Naive thymus-derived CD4-positive, alpha-beta T cell (primary cell): ENCODE data around the gene CRABP2. TPM values are rescaled to one million over a fixed set of nuclear protein-coding genes. Genes with fewer than 3 reads are reported as not detected.
A peak's percentile ranks its signal among the peaks of the same experiment; 100 is the strongest.

Source experiments
- ATAC-seq: fragments of 150-1000 bp; cut with Tn5 transposase; 2 replicates; pipeline ENCODE4 v1.10.0; 2021; ENCODE audit warnings: mild to moderate bottlenecking, moderate library complexity
- CTCF ChIA-PET: fragments of 350-600 bp; sonication (Branson Sonifier 250); formaldehyde crosslinking; loops from one replicate; lab custom pipeline; 2021; ENCODE audit warnings: antibody characterized with exemption; lab: Charles Lee
- POLR2A ChIA-PET: fragments of 350-600 bp; sonication (Branson Sonifier 250); formaldehyde crosslinking; loops from one replicate; lab custom pipeline; 2021; ENCODE audit warnings: antibody characterized with exemption, inconsistent platforms; lab: Charles Lee
- DNase-seq, 9 donors: peaks; one replicate each; pipeline versions ENCODE4 v3.0.0 to v3.0.0-alpha.2; 2020 to 2022; ENCODE audit warnings: mixed read lengths in 1 of 9
- H3K27ac ChIP-seq: one replicate; pipeline ENCODE4 v1.7.0; 2013; ENCODE audit warnings: mild to moderate bottlenecking, low read depth, low read length, moderate library complexity
- H3K27me3 ChIP-seq, 2 donors: one replicate each; pipeline ENCODE4 v1.7.0; 2013; ENCODE audit warnings: low read length in 2 of 2, mild to moderate bottlenecking in 2 of 2, moderate library complexity in 2 of 2; ENCODE audit not compliant: control insufficient read depth in 2 of 2, insufficient read depth in 2 of 2
- H3K36me3 ChIP-seq, 3 experiments: 1 replicate in 2 of 3; 2 replicates in 1 of 3; pipeline ENCODE4 v1.7.0; 2013; ENCODE audit warnings: low read length in 3 of 3, mild to moderate bottlenecking in 3 of 3, moderate library complexity in 1 of 3; ENCODE audit not compliant: insufficient read depth in 3 of 3, control insufficient read depth in 2 of 3
- H3K4me1 ChIP-seq, 2 donors: one replicate each; pipeline ENCODE4 v1.7.0; 2013; ENCODE audit warnings: low read length in 2 of 2, mild to moderate bottlenecking in 2 of 2, moderate library complexity in 1 of 2; ENCODE audit not compliant: control insufficient read depth in 2 of 2, insufficient read depth in 2 of 2
- H3K4me3 ChIP-seq: 2 replicates; pipeline ENCODE4 v1.7.0; 2013; ENCODE audit warnings: mild to moderate bottlenecking, low read length
- H3K9me3 ChIP-seq, 3 experiments: 1 replicate in 2 of 3; 2 replicates in 1 of 3; pipeline ENCODE4 v1.7.0; 2013; ENCODE audit warnings: low read length in 3 of 3; ENCODE audit not compliant: control insufficient read depth in 2 of 3
- H3K27ac Mint-ChIP-seq, 9 donors: one replicate each; pipeline ENCODE4 v1.8.0; 2020 to 2022; ENCODE audit warnings: mixed read lengths in 9 of 9, mild to moderate bottlenecking in 8 of 9, moderate library complexity in 5 of 9, inconsistent platforms in 2 of 9
- H3K27me3 Mint-ChIP-seq, 5 donors: one replicate each; pipeline ENCODE4 v1.8.0; 2021 to 2022; ENCODE audit warnings: mixed read lengths in 5 of 5, mild to moderate bottlenecking in 1 of 5
- H3K36me3 Mint-ChIP-seq, 5 donors: one replicate each; pipeline ENCODE4 v1.8.0; 2020 to 2022; ENCODE audit warnings: mixed read lengths in 5 of 5, mild to moderate bottlenecking in 3 of 5, inconsistent platforms in 1 of 5
- H3K4me1 Mint-ChIP-seq, 7 donors: one replicate each; pipeline ENCODE4 v1.8.0; 2020 to 2022; ENCODE audit warnings: mixed read lengths in 7 of 7, mild to moderate bottlenecking in 3 of 7, inconsistent platforms in 1 of 7
- H3K4me3 Mint-ChIP-seq, 10 donors: one replicate each; pipeline ENCODE4 v1.8.0; 2020 to 2022; ENCODE audit warnings: mild to moderate bottlenecking in 10 of 10, mixed read lengths in 10 of 10, moderate library complexity in 6 of 10, inconsistent platforms in 2 of 10
- H3K9me3 Mint-ChIP-seq, 11 donors: one replicate each; pipeline ENCODE4 v1.8.0; 2020 to 2022; ENCODE audit warnings: mixed read lengths in 11 of 11, mild to moderate bottlenecking in 4 of 11, inconsistent platforms in 1 of 11, moderate library complexity in 1 of 11
- intact Hi-C, 2 donors: fragments of 100-400 bp; cut with micrococcal nuclease; formaldehyde crosslinking; loops; one replicate each; pipeline ENCODE4 v1.15.1; 2023
- polyA plus RNA-seq, 2 donors: library from polyadenylated mRNA; unstranded; fragments of 300-500 nt; fragmentation: Illumina TruSeq; gene quantifications; one replicate each; pipeline ENCODE4 v1.2.3, GENCODE V29; 2021
- total RNA-seq, 6 experiments: library from RNA in 5 of 6; stranded (reverse) in 5 of 6; gene quantifications; 1 replicate in 5 of 6; 2 replicates in 1 of 6; pipeline ENCODE4 v1.2.3 and lab custom pipeline; 2021 to 2026

Gene CRABP2
- total and polyA plus RNA-seq, 7 experiments from 2014 or later = 0.38 to 2.5 (median 1.1) TPM

DNA sequence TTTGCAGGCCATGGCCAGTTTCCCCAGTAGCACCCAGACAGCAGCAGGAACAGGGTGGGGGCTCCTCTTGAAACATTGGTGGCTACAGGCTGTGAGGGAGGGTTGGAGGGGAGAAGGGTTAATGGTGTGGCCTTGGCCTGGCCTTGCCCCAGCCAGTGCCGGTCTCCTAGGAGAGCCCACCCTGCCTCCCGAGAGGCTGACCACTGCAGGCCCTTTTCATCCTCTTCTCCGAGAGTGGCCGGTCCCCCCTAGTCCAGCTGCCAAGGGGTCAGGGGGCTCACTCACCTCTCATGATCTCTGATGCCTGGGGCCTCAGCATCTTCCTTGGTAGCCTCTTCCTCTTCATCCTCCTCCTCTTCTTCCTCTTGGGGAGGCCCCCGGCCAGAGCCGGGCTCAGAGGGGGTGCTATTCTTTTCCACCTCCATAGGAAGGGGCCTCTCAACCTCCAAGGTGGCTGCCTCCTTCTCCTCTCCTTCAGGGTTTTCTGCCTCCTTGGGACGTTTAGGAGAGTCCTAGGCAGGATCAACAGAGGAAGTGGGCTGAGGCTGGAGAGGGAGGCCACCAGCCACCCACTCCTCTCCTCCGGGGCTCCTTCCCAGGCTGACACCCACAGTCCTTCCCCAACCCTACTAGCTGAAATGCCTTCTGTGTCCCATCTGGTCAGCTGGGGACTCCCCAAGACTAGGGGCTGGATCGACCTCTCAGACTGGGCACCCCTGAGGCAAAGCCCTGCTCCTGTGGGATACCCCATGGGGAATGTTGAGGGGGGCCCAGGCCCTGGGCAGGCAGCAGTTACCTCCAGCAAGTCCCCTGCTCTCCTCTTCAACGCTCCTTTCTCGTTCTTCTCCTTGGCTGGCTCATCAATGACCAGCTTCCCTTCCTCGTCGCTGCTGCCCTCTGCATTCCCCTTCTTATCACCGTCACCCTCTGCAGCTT, 38.3 kb upstream of the CRABP2 start:
- Histone ChIP-seq H3K36me3 (peaks cover 0 to 34% (median 5%) of the 10 kb centered on the region in 3 experiments), H3K4me1 (peaks cover 38 to 41% of the 10 kb centered on the region in 2 donors), H3K27me3 (no peaks in the 10 kb centered on the region), H3K27ac (no peak overlapping the region), H3K9me3 (no peaks in the 10 kb centered on the region), H3K4me3 (no peak overlapping the region)
- intact Hi-C loops = loop anchor here (5.0 to 10.0 kb wide), 2 partner anchors 391 to 551 kb away; partner anchors contain the start of genes ETV3 (in 1 of the 2) and SLC25A44 (in 1 of the 2)
- Mint-ChIP-seq H3K27me3 (no peaks in the 10 kb centered on the region), H3K4me3 (no peak overlapping the region), H3K9me3 (peaks cover 0 to 1% (median 0%) of the 10 kb centered on the region in 11 donors), H3K36me3 (peaks cover 4 to 28% (median 18%) of the 10 kb centered on the region in 5 donors), H3K27ac (peak overlapping the region in 4 of 9 donors; percentile 42 to 84 (median 72)), H3K4me1 (peaks cover 45 to 71% (median 61%) of the 10 kb centered on the region in 7 donors)
- ATAC-seq (no peak), DNase-seq (no peak)
- POLR2A ChIA-PET = interaction anchor here (3.6 kb wide), 2 partner anchors 8 to 23 kb away, joined by 53 to 64 read pairs; partner anchors contain the start of genes HDGF and PRCC
- CTCF ChIA-PET = no interaction called here

DNA sequence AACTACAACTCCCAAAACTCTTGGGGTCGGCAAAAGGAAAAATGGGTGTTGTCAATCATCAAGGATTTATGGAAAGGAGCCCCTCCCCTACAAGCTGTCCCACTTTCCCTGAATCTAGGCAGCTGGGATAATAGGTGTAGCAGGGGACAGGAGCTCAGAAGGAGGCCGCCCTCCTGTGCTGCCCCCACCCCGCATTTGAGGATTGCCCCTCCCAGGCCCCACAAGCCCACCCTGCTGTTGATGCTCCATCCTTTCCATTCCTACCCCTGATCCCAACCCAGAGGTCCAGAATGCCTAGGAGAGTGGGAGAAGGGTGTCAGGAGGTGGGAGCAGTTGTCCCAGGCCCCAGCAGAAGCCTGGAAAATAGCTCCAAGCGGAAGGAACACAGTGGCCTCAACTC, 37.4 kb upstream of the CRABP2 start:
- no peak overlapping the region for H3K27ac ChIP-seq
- no peak for ATAC-seq
- no peaks in the 10 kb centered on the region for H3K27me3 Mint-ChIP-seq

DNA sequence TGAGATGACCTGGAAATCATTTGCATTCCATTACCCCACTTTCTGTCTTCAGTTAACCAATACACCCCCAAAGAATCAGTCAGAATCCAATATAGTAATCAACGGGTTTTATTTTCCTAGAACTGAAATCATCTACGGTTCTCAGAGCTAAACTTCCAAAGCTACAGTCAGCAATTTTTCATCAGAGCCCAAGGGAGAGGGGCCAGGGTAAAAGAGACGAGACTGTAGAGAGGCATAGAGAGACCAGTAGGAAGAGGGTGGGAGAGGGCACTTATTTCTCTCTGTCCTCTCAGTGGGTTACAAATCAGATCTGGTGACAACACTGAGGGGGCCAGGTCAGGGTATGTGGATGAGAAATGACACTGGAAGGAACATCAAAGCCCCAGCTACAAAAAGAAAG, 36.6 kb upstream of the CRABP2 start:
- H3K4me3 ChIP-seq = no peak overlapping the region
- peak overlapping the region; percentile 52 to 99 (median 96) for H3K4me3 Mint-ChIP-seq
- peak overlapping the region; percentile 90 for H3K27ac ChIP-seq
- intact Hi-C loops = loop anchor here (5.0 to 10.0 kb wide), 2 partner anchors 393 to 550 kb away; partner anchors contain the start of genes ETV3 (in 1 of the 2) and SLC25A44 (in 1 of the 2)
- peaks cover 24 to 27% of the 10 kb centered on the region in 2 donors for H3K4me1 ChIP-seq
- no peak for ATAC-seq
- H3K4me1 Mint-ChIP-seq = peaks cover 33 to 59% (median 50%) of the 10 kb centered on the region in 7 donors
- no peak for DNase-seq
- POLR2A ChIA-PET = interaction anchor here (1.4 to 4.6 kb wide), 6 partner anchors 9 to 36 kb away, joined by 5 to 77 read pairs (median 30); partner anchors contain the start of genes CRABP2, HDGF, ISG20L2 and METTL25B
- no peaks in the 10 kb centered on the region for H3K9me3 ChIP-seq
- H3K9me3 Mint-ChIP-seq = peaks cover 0 to 1% (median 0%) of the 10 kb centered on the region in 11 donors
- H3K27me3 Mint-ChIP-seq = no peaks in the 10 kb centered on the region
- CTCF ChIA-PET = interaction anchor here (1.9 kb wide), 1 partner anchor 14 kb away, joined by 10 read pairs; the partner anchor contains the start of genes ISG20L2 and METTL25B
- peak overlapping the region; percentile 86 to 99 (median 98) for H3K27ac Mint-ChIP-seq
- H3K36me3 Mint-ChIP-seq = peaks cover 4 to 30% (median 18%) of the 10 kb centered on the region in 5 donors
- no peaks in the 10 kb centered on the region for H3K27me3 ChIP-seq
- H3K36me3 ChIP-seq = peaks cover 0 to 49% (median 13%) of the 10 kb centered on the region in 3 experiments

More for the DNA sequence above, 37.4 kb upstream of the CRABP2 start:
- peaks cover 30 to 33% of the 10 kb centered on the region in 2 donors for H3K4me1 ChIP-seq
- H3K27me3 ChIP-seq = no peaks in the 10 kb centered on the region
- CTCF ChIA-PET = no interaction called here
- Mint-ChIP-seq H3K9me3 (peaks cover 0 to 1% (median 0%) of the 10 kb centered on the region in 11 donors), H3K36me3 (peaks cover 4 to 26% (median 18%) of the 10 kb centered on the region in 5 donors), H3K4me1 (peaks cover 39 to 66% (median 56%) of the 10 kb centered on the region in 7 donors), H3K4me3 (no peak overlapping the region), H3K27ac (peak overlapping the region in 4 of 9 donors; percentile 69 to 99 (median 98))
- POLR2A ChIA-PET = interaction anchor here (3.6 to 4.6 kb wide), 3 partner anchors 9 to 24 kb away, joined by 53 to 77 read pairs (median 64); partner anchors contain the start of genes HDGF, ISG20L2, METTL25B and PRCC
- intact Hi-C loops = loop anchor here (5.0 to 10.0 kb wide), 2 partner anchors 392 to 550 kb away; partner anchors contain the start of genes ETV3 (in 1 of the 2) and SLC25A44 (in 1 of the 2)
- no peak for DNase-seq
- no peak overlapping the region for H3K4me3 ChIP-seq
- peaks cover 0 to 41% (median 10%) of the 10 kb centered on the region in 3 experiments for H3K36me3 ChIP-seq
- no peaks in the 10 kb centered on the region for H3K9me3 ChIP-seq

DNA sequence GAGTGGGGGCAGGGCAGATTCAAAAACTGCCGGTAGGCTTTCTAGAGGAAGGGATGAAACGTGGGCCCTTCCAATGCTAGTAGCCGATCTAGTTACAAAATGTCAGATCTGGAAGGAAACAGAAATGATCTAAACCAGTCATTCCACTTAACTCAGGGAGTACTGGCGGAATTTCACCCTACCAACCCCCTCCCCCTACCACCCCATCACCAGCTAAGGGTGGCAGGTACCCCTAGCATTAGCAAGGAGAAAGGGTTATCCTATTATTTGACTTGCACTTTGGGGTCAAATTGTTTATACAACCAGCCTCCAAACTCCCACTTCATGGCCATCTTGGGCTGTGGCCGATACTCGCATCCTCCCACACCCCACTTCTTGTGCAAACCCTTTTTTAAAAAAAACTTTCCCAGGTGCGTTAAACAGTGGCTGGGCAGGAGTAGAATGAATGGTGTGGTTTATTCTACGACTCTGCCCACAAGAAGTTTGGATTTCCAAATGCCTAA, 36.1 kb upstream of the CRABP2 start:
- CTCF ChIA-PET = interaction anchor here (0.6 to 1.9 kb wide), 9 partner anchors 11 to 150 kb away, joined by 3 to 10 read pairs (median 3); partner anchors contain the start of genes ISG20L2, METTL25B and PRCC
- ATAC-seq (no peak), DNase-seq (no peak)
- Histone ChIP-seq H3K4me3 (peak overlapping the region; percentile 51), H3K27ac (peak overlapping the region; percentile 90), H3K36me3 (peaks cover 0 to 53% (median 13%) of the 10 kb centered on the region in 3 experiments), H3K4me1 (peaks cover 23 to 24% of the 10 kb centered on the region in 2 donors), H3K27me3 (no peaks in the 10 kb centered on the region), H3K9me3 (no peaks in the 10 kb centered on the region)
- POLR2A ChIA-PET = interaction anchor here (0.6 to 4.6 kb wide), 17 partner anchors 10 to 529 kb away, joined by 3 to 77 read pairs (median 4); partner anchors contain the start of genes CRABP2, GPATCH4, HDGF and ISG20L2
- H3K4me3 Mint-ChIP-seq = peak overlapping the region; percentile 94 to 99 (median 98)
- peaks cover 0 to 1% (median 0%) of the 10 kb centered on the region in 11 donors for H3K9me3 Mint-ChIP-seq
- H3K4me1 Mint-ChIP-seq = peaks cover 29 to 55% (median 46%) of the 10 kb centered on the region in 7 donors
- H3K36me3 Mint-ChIP-seq = peaks cover 4 to 30% (median 18%) of the 10 kb centered on the region in 5 donors
- peak overlapping the region; percentile 86 to 99 (median 98) for H3K27ac Mint-ChIP-seq
- no peaks in the 10 kb centered on the region for H3K27me3 Mint-ChIP-seq
- intact Hi-C loops = loop anchor here (1.0 to 10.0 kb wide), 12 partner anchors 10 to 687 kb away; partner anchors contain the start of genes HDGF (in 2 of the 2), ISG20L2 (in 2 of the 2), METTL25B (in 2 of the 2) and PRCC (in 2 of the 2)

DNA sequence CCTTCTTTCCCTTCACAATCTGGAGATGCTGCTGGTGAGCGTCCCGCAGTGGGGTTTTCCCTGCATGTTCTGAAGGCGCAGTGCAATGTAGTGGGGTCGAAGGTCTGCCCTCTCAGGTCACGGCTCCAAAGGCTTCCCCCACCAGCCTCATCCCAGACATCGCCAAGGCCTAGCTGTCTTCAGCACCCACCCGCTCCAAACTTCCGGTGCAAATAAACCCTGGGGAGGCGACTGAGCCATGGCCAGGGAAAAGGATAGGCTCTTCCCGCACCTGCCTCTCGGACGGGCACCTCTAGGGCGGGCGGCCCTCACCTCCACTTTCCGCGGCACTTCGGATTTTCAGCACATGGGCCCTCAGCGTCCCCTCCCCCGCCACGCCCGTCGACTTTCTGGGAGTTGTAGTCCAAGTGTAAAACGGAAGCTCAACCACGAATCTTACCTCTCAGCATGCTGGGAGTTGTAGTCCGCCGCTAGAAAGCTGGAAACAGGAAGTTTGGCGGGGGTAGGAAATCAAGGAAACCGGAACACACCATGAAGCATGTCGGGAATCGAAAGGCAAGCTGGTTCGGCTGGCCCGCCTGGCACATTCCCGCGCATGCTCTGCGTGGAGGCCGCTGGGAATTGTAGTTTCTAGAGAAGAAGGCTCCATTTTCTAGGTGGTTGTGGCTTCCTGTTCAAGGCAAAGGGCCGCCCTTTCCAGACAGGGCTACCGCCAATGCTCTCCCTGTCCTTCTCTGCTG, 35.5 kb upstream of the CRABP2 start, which contains the start of gene MRPL24:
Gene MRPL24, minus strand, starts transcription at position 348 of the 740 bp plus-strand sequence. CDS start 2,384 bp downstream, outside the sequence.
- Histone ChIP-seq H3K27ac (peak within 1 kb of the TSS; percentile 90), H3K36me3 (peaks cover 0 to 57% (median 13%) of the 10 kb centered on the region in 3 experiments), H3K4me1 (peaks cover 17 to 20% of the 10 kb centered on the region in 2 donors), H3K27me3 (no peaks in the 10 kb centered on the region), H3K9me3 (no peaks in the 10 kb centered on the region), H3K4me3 (peak within 1 kb of the TSS; percentile 79)
- peaks cover 2 to 29% (median 18%) of the 10 kb centered on the region in 5 donors for H3K36me3 Mint-ChIP-seq
- DNase-seq = peak; percentile 84 to 99 (median 98)
- ChIA-PET POLR2A (interaction anchor here (0.6 to 4.6 kb wide), 17 partner anchors 10 to 528 kb away, joined by 3 to 77 read pairs (median 4); partner anchors contain the start of genes CRABP2, GPATCH4, HDGF and ISG20L2), CTCF (interaction anchor here (0.6 to 1.9 kb wide), 9 partner anchors 12 to 150 kb away, joined by 3 to 10 read pairs (median 3); partner anchors contain the start of genes ISG20L2, METTL25B and PRCC)
- peaks cover 23 to 49% (median 40%) of the 10 kb centered on the region in 7 donors for H3K4me1 Mint-ChIP-seq
- ATAC-seq = peak; percentile 95
- H3K27me3 Mint-ChIP-seq = no peaks in the 10 kb centered on the region
- H3K27ac Mint-ChIP-seq = peak within 1 kb of the TSS; percentile 86 to 99 (median 98)
- H3K9me3 Mint-ChIP-seq = peaks cover 0 to 1% (median 0%) of the 10 kb centered on the region in 11 donors
- intact Hi-C loops = loop anchor here (1.0 to 10.0 kb wide), 12 partner anchors 10 to 686 kb away; partner anchors contain the start of genes HDGF (in 2 of the 2), ISG20L2 (in 2 of the 2), METTL25B (in 2 of the 2) and PRCC (in 2 of the 2)
- H3K4me3 Mint-ChIP-seq = peak within 1 kb of the TSS; percentile 94 to 99 (median 98)
